Skeletal muscle satellite cell (primary cell): Measurements from ENCODE around the gene PDIA5.

ENCODE experiments used
- H3K27me3 ChIP-seq: 2 replicates; pipeline ENCODE4 v1.7.0; 2013; ENCODE audit warnings: low read length; ENCODE audit not compliant: control insufficient read depth, insufficient read depth
- H3K36me3 ChIP-seq: 2 replicates; pipeline ENCODE4 v1.7.0; 2013; ENCODE audit warnings: mild to moderate bottlenecking, control low read depth, low read length; ENCODE audit not compliant: insufficient read depth
- H3K4me1 ChIP-seq: 2 replicates; pipeline ENCODE4 v1.7.0; 2013; ENCODE audit warnings: low read length; ENCODE audit not compliant: control insufficient read depth, insufficient read depth
- H3K4me2 ChIP-seq: 2 replicates; pipeline ENCODE4 v1.7.0; 2013; ENCODE audit warnings: mild to moderate bottlenecking, low read length
- H3K4me3 ChIP-seq: 2 replicates; pipeline ENCODE4 v1.7.0; 2013; ENCODE audit warnings: low read length
- H3K9ac ChIP-seq: 2 replicates; pipeline ENCODE4 v1.7.0; 2013; ENCODE audit warnings: mild to moderate bottlenecking, low read depth, low read length, moderate library complexity
- H3K9me3 ChIP-seq: replicated peaks from 2 replicates; pipeline ENCODE4 v1.7.0; 2013; ENCODE audit warnings: mild to moderate bottlenecking, control low read depth, low read length

PDIA5 gene

GRCh38 chr3:123072564-123072963 is 5.7 kb downstream of the PDIA5 start:
- Histone ChIP-seq H3K27me3 (no peaks in the 10 kb centered on the region), H3K4me3 (no peak overlapping the region), H3K36me3 (no peaks in the 10 kb centered on the region), H3K4me2 (no peak overlapping the region), H3K9ac (no peak overlapping the region), H3K9me3 (no peaks in the 10 kb centered on the region), H3K4me1 (peaks cover 17% of the 10 kb centered on the region)

- H3K4me3 ChIP-seq = no peak overlapping the region
- no peak overlapping the region for H3K4me2 ChIP-seq
- no peaks in the 10 kb centered on the region for H3K9me3 ChIP-seq
- peaks cover 22% of the 10 kb centered on the region for H3K4me1 ChIP-seq
- no peaks in the 10 kb centered on the region for H3K36me3 ChIP-seq
- no peak overlapping the region for H3K9ac ChIP-seq
- H3K27me3 ChIP-seq = no peaks in the 10 kb centered on the region
Observed at GRCh38 chr3:123075359-123075758, 8.5 kb downstream of the PDIA5 start.

GRCh38 chr3:123076112-123076495 is 9.3 kb downstream of the PDIA5 start:
- Histone ChIP-seq H3K36me3 (no peaks in the 10 kb centered on the region), H3K4me1 (peaks cover 22% of the 10 kb centered on the region), H3K4me3 (no peak overlapping the region), H3K9me3 (no peaks in the 10 kb centered on the region), H3K27me3 (no peaks in the 10 kb centered on the region), H3K9ac (no peak overlapping the region), H3K4me2 (no peak overlapping the region)

- H3K9ac ChIP-seq = no peak overlapping the region
- H3K4me3 ChIP-seq = no peak overlapping the region
- H3K9me3 ChIP-seq = no peaks in the 10 kb centered on the region
- no peaks in the 10 kb centered on the region for H3K27me3 ChIP-seq
- H3K4me2 ChIP-seq = no peak overlapping the region
- no peaks in the 10 kb centered on the region for H3K36me3 ChIP-seq
- H3K4me1 ChIP-seq = peaks cover 22% of the 10 kb centered on the region
Observed at GRCh38 chr3:123076496-123077418, 9.9 kb downstream of the PDIA5 start.

- Histone ChIP-seq H3K9me3 (no peaks in the 10 kb centered on the region), H3K36me3 (no peaks in the 10 kb centered on the region), H3K27me3 (no peaks in the 10 kb centered on the region), H3K4me2 (no peak overlapping the region), H3K9ac (no peak overlapping the region), H3K4me3 (no peak overlapping the region), H3K4me1 (peaks cover 22% of the 10 kb centered on the region)
Observed at GRCh38 chr3:123078101-123078500, 11.3 kb downstream of the PDIA5 start.

GRCh38 chr3:123080864-123081562 is 14.2 kb downstream of the PDIA5 start:
- Histone ChIP-seq H3K4me1 (peaks cover 28% of the 10 kb centered on the region), H3K4me2 (no peak overlapping the region), H3K27me3 (no peaks in the 10 kb centered on the region), H3K36me3 (no peaks in the 10 kb centered on the region), H3K9me3 (no peaks in the 10 kb centered on the region), H3K9ac (no peak overlapping the region), H3K4me3 (no peak overlapping the region)

GRCh38 chr3:123081718-123082369 is 15.0 kb downstream of the PDIA5 start:
- Histone ChIP-seq H3K9ac (no peak overlapping the region), H3K36me3 (no peaks in the 10 kb centered on the region), H3K27me3 (no peaks in the 10 kb centered on the region), H3K4me2 (no peak overlapping the region), H3K9me3 (no peaks in the 10 kb centered on the region), H3K4me1 (peaks cover 30% of the 10 kb centered on the region), H3K4me3 (no peak overlapping the region)

- Histone ChIP-seq H3K4me3 (no peak overlapping the region), H3K9me3 (no peaks in the 10 kb centered on the region), H3K4me1 (peaks cover 30% of the 10 kb centered on the region), H3K9ac (no peak overlapping the region), H3K4me2 (no peak overlapping the region), H3K27me3 (no peaks in the 10 kb centered on the region), H3K36me3 (no peaks in the 10 kb centered on the region)
Observed at GRCh38 chr3:123082370-123083065, 15.7 kb downstream of the PDIA5 start.

GRCh38 chr3:123083383-123084124 is 16.7 kb downstream of the PDIA5 start:
- H3K4me2 ChIP-seq = no peak overlapping the region
- H3K36me3 ChIP-seq = no peaks in the 10 kb centered on the region
- H3K4me1 ChIP-seq = peaks cover 29% of the 10 kb centered on the region
- no peaks in the 10 kb centered on the region for H3K27me3 ChIP-seq
- H3K9ac ChIP-seq = no peak overlapping the region
- no peaks in the 10 kb centered on the region for H3K9me3 ChIP-seq
- no peak overlapping the region for H3K4me3 ChIP-seq

GRCh38 chr3:123084192-123084591 is 17.4 kb downstream of the PDIA5 start:
- Histone ChIP-seq H3K4me1 (peaks cover 25% of the 10 kb centered on the region), H3K27me3 (no peaks in the 10 kb centered on the region), H3K36me3 (peaks cover 3% of the 10 kb centered on the region), H3K4me3 (no peak overlapping the region), H3K9me3 (no peaks in the 10 kb centered on the region), H3K9ac (no peak overlapping the region), H3K4me2 (no peak overlapping the region)
